MM.1S (cell line): ENCODE measurements around the gene PHF23.

Source experiments
- DNase-seq: peaks from one replicate; pipeline ENCODE4 v3.0.0-alpha.2; 2015
- H2AFZ ChIP-seq: fragments of 300-600 bp; sonication (generic); 2 replicates; pipeline ENCODE4 v1.6.0; 2016; ENCODE audit warnings: antibody characterized with exemption, low read length
- H3F3A ChIP-seq: fragments of 300-600 bp; sonication (generic); 2 replicates; pipeline ENCODE4 v1.6.1; 2016; ENCODE audit warnings: mild to moderate bottlenecking, antibody characterized with exemption, low read length, moderate library complexity, mixed read lengths; ENCODE audit not compliant: insufficient read depth
- H3K27ac ChIP-seq: fragments of 300-600 bp; sonication (generic); 2 replicates; pipeline ENCODE4 v1.5.1; 2016; ENCODE audit warnings: mild to moderate bottlenecking, low read length
- H3K27me3 ChIP-seq: fragments of 300-600 bp; sonication (generic); replicated peaks from 2 replicates; pipeline ENCODE4 v1.6.0; 2016; ENCODE audit warnings: low read length; ENCODE audit not compliant: insufficient read depth
- H3K36me3 ChIP-seq: fragments of 300-600 bp; sonication (generic); replicated peaks from 2 replicates; pipeline ENCODE4 v1.6.1; 2016; ENCODE audit warnings: mild to moderate bottlenecking, low read length, mixed read lengths; ENCODE audit not compliant: insufficient read depth
- H3K4me1 ChIP-seq: fragments of 300-600 bp; sonication (generic); 2 replicates; pipeline ENCODE4 v1.6.1; 2016; ENCODE audit warnings: low read length, mixed read lengths
- H3K4me2 ChIP-seq: fragments of 300-600 bp; sonication (generic); 2 replicates; pipeline ENCODE4 v1.6.0; 2016; ENCODE audit warnings: low read depth, low read length
- H3K4me3 ChIP-seq: fragments of 300-600 bp; sonication (generic); 2 replicates; pipeline ENCODE4 v1.5.1; 2016; ENCODE audit warnings: low read length, mixed read lengths
- H3K79me2 ChIP-seq: fragments of 300-600 bp; sonication (generic); 2 replicates; pipeline ENCODE4 v1.6.1; 2016; ENCODE audit warnings: mixed run types, low read length, mixed read lengths
- H3K9ac ChIP-seq: fragments of 300-600 bp; sonication (generic); 2 replicates; pipeline ENCODE4 v1.6.1; 2016; ENCODE audit warnings: low read length, mixed read lengths
- H3K9me2 ChIP-seq: fragments of 300-600 bp; sonication (generic); replicated peaks from 2 replicates; pipeline ENCODE4 v1.6.1; 2016; ENCODE audit warnings: mild to moderate bottlenecking, low read length, mixed read lengths; ENCODE audit not compliant: insufficient read depth
- H3K9me3 ChIP-seq: fragments of 300-600 bp; sonication (generic); replicated peaks from 2 replicates; pipeline ENCODE4 v1.6.1; 2016; ENCODE audit warnings: mild to moderate bottlenecking, low read length, mixed read lengths; ENCODE audit not compliant: insufficient read depth
- H4K20me1 ChIP-seq: fragments of 300-600 bp; sonication (generic); 2 replicates; pipeline ENCODE4 v1.6.1; 2016; ENCODE audit warnings: mild to moderate bottlenecking, low read length, moderate library complexity, mixed read lengths; ENCODE audit not compliant: insufficient read depth
- CTCF ChIP-seq: fragments of 300-600 bp; sonication (generic); IDR thresholded peaks from 2 replicates; pipeline ENCODE4 v1.5.1; 2016; ENCODE audit warnings: antibody characterized with exemption, low read length, mixed read lengths
- EZH2 ChIP-seq: fragments of 300-600 bp; sonication (generic); optimal IDR thresholded peaks from 2 replicates; pipeline ENCODE3; 2017; ENCODE audit warnings: low read depth, mild to moderate bottlenecking, antibody characterized with exemption, low read length, mixed read lengths
- EZH2phosphoT487 ChIP-seq: fragments of 300-600 bp; sonication (generic); IDR thresholded peaks from 2 replicates; pipeline ENCODE4 v1.6.1; 2018; ENCODE audit warnings: antibody characterized with exemption, low read length

Gene PHF23

GRCh38 chr17:7214300-7215135 is 24.7 kb downstream of the PHF23 start:
- Histone ChIP-seq H3K9me2 (no peaks in the 10 kb centered on the region), H3K9ac (peak overlapping the region; percentile 20; the same call in 1 of the 2 replicates), H3K4me2 (peak overlapping the region; percentile 68), H2AFZ (peak overlapping the region; percentile 37), H3K27ac (peak overlapping the region; percentile 22; the same call in 1 of the 2 replicates), H3F3A (no peaks in the 10 kb centered on the region), H3K4me1 (peaks cover 15% of the 10 kb centered on the region), H3K27me3 (peaks cover 55% of the 10 kb centered on the region), H3K79me2 (peaks cover 3% of the 10 kb centered on the region; the same call in 1 of the 2 replicates), H3K4me3 (peak overlapping the region; percentile 61), H3K36me3 (no peaks in the 10 kb centered on the region), H3K9me3 (no peaks in the 10 kb centered on the region), H4K20me1 (no peaks in the 10 kb centered on the region)
- TF ChIP-seq CTCF, result peak; percentile 54
- no peak for TF ChIP-seq EZH2phosphoT487
- peak; percentile 96 for DNase-seq

- peak overlapping the region; percentile 68; the same call in 1 of the 2 replicates for H3K4me2 ChIP-seq
- no peaks in the 10 kb centered on the region for H3F3A ChIP-seq
- H3K36me3 ChIP-seq, result no peaks in the 10 kb centered on the region
- no peak overlapping the region for H2AFZ ChIP-seq
- H3K27me3 ChIP-seq, result peaks cover 62% of the 10 kb centered on the region
- no peaks in the 10 kb centered on the region for H3K9me3 ChIP-seq
- TF ChIP-seq CTCF, result peak; percentile 66
- TF ChIP-seq EZH2phosphoT487, result no peak
- H3K9me2 ChIP-seq, result no peaks in the 10 kb centered on the region
- H3K4me1 ChIP-seq, result peaks cover 12% of the 10 kb centered on the region
- peak; percentile 64 for DNase-seq
- H3K9ac ChIP-seq, result peak overlapping the region; percentile 17; the same call in 1 of the 2 replicates
- no peak overlapping the region for H3K27ac ChIP-seq
- H4K20me1 ChIP-seq, result no peaks in the 10 kb centered on the region
- no peaks in the 10 kb centered on the region for H3K79me2 ChIP-seq
- H3K4me3 ChIP-seq, result peak overlapping the region; percentile 61
Observed at GRCh38 chr17:7213895-7214299, 25.4 kb downstream of the PHF23 start.

GRCh38 chr17:7211491-7212273 is 27.6 kb downstream of the PHF23 start:
- Histone ChIP-seq H3K9me3 (no peaks in the 10 kb centered on the region), H3K4me2 (no peak overlapping the region), H3K9ac (no peak overlapping the region), H3K27me3 (peaks cover 79% of the 10 kb centered on the region), H2AFZ (no peak overlapping the region), H3K4me3 (no peak overlapping the region), H3K4me1 (peaks cover 12% of the 10 kb centered on the region), H3K27ac (no peak overlapping the region), H3K9me2 (no peaks in the 10 kb centered on the region), H4K20me1 (no peaks in the 10 kb centered on the region), H3F3A (no peaks in the 10 kb centered on the region), H3K79me2 (no peaks in the 10 kb centered on the region), H3K36me3 (no peaks in the 10 kb centered on the region)
- DNase-seq, result no peak
- no peak for TF ChIP-seq EZH2
